ENCODE measurements around the gene PKDCC.
"Not testable (repeated sequence)": the region's sequence is repeated elsewhere in the genome, so short reads cannot be mapped to it uniquely, and the experiment has no call there.

PKDCC gene

DNA sequence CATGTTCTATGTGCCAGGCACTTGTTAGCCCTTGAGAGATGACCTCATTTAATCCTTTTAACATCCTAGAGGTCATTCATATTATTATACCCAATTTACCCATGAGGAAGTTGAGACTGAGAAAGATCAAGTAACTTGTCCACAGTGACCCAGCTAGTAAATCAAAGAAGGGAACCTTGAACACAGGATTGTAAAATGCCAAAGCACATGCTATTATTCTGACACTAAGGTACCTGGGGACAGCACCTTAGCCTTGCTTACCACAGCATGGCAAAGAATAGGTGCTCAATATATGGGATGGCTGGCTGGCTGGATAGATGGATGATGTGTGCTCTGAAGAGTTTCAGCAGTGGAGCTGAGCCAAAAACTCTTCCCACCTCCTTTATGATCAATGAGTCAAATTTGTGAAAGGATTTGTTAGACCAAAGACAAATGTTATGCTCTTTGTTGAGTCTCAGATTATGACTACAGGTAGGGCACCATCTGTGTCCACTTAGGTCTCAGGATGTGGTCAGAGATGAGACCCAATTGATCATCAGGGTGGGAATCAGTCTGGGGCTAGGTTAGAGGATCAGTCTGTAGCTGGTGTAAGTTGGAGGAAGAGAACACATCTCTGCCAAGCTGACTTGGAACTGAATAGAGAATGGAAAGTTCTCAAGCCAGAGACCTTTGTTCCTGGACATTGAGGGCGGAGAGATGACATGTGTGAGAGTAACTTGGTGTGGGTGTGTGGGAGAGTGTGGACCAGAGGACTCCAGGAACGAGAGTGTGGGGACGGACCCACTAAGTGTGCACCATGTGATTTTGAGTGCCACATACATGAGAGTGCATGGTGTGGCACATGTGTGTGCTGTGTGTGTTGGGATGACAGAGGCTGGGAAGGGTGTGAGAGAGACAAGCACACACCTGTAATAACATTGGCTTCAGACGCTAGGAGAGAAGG lies 16.3 kb upstream of the PKDCC start:
- DNase-seq, result no peak

DNA sequence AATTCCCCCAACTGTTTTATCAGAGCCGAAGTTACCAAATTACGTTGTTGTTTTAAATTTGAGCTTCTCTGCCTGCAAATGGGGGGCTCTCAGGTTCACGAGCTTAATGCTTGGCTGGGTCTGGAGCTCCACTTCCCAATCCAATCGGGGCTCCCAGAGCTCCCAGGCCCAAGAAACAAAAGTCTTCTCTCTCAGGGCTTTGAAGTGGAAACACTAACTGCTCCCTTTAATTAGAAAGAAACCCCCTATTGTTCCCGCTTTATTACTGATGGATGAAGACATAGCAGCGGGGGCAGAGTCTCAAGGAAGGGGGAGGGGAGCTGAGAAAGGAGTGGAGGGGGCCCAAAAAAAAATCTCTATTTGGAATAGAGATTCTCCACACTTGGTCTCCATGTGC lies 15.6 kb upstream of the PKDCC start:
- no peak for DNase-seq

DNA sequence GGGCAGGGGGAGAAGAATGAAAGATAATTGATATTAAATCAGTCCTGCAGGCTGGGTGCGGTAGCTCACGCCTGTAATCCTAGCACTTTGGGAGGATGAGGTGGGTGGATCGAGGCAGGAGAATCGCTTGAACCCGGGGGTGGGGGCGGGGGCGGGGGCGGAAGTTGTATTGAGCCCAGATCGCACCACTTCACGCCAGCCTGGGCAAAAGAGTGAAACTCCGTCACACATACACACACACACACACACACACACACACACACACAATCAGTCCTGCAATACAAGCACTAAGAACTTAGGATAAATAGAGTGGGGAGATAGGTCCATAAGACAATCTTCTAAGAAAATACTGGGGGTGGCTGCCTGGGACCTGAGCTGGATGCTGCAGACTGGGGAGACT lies 15.1 kb upstream of the PKDCC start:
- DNase-seq, result no peak

DNA sequence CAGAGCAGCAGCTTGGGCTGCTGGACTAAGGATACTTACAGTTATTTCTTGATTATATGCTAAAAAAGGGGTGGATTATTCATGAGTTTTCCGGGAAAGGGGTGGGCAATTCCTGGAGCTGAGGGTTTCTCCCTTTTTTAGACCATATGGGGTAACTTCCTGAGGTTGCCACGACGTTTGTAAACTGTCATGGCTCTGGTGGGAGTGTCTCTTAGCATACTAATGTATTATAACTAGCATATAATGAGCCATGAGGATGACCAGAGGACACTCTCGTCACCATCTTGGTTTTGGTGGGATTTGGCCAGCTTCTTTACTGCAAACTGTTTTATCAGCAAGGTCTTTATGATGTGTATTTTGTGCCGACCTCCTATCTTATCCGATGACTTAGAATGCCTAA lies 13.7 kb upstream of the PKDCC start:
- DNase-seq, result not testable (repeated sequence)

DNA sequence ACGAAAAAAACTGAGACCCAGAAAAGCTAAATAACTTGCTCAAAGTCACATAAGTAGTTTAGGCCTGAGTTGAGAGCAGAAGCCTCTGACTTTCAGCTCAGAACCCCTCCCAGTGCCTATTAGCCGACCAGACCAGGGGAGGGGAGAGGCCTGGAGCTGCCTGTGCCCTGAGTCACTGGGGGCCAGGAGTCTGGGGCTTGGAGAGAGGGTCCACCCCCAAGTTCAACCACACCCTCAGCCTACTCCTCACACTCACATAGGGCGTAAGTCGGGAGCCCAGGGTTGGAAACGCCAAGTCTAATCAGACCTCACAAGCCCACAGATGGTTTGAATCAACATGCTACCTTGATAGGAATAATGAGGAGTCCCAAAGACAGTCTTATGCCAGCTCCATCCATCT lies 12.6 kb upstream of the PKDCC start:
- peak; percentile 19 for DNase-seq

DNA sequence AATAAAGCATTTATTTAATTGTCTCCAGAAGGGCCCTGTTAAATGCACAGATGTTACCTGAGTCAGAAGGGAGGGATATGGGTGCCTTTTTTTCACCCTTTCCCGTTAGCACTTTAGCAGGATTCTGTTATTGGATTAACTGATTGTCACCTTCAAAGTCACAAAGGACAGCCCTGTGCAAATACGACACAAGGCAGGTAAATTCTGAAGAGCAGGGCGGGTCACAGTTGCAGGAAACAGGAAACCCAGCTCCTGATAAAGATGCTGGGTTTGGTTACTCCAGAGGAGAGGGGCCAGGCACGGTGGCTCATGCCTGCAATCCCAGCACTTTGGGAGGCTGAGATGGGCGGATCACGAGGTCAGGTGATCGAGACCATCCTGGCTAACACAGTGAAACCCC lies 11.4 kb upstream of the PKDCC start:
- no peak for DNase-seq

DNA sequence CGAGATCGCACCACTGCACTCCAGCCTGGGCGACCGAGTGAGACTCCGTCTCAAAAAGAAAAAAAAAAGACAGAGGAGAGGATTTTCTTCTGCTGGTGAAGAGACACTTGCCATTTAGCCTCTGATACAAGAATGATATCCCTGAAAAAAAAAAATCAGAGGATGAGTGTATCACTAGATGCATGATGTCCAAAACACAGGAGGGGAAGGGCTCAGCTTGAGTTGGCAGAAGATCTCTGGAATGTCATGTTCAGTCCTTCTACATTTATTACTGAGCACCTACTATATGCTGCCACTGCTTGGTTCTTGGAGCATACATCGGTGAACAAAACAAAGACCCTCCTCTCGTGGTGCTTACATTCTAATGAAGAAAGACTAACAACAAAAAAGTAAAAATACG lies 10.9 kb upstream of the PKDCC start:
- DNase-seq, result no peak

DNA sequence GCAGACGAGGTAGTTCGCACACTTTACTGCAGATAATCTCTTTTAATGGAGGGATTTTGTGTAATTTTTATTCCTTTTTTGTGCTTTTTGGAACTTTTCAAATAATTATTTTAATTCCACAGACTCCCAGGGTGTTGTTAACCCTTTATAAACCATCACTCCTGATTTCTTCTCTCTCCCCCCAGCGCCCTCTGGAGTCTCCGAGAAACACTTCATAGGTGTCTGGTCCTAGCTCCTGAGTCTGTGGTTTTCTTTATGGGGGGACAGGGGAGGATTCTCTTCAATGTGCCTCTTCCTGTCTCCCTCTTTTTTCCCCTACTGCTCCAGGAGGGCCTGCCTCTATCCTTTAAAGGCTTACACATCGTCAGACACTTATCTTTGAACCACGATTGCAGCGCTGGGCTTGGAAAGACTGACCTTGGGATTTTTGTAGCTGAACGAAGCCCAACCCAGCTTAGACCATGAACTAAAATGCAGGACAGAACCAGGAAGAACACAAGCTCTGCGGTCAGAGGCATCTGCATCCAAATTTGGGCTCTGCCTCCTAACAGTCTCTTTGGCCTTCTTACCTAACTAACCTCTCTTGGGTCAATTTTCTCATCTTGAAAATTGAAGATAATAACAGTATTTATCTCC lies 7.1 kb upstream of the PKDCC start:
- DNase-seq, result no peak

DNA sequence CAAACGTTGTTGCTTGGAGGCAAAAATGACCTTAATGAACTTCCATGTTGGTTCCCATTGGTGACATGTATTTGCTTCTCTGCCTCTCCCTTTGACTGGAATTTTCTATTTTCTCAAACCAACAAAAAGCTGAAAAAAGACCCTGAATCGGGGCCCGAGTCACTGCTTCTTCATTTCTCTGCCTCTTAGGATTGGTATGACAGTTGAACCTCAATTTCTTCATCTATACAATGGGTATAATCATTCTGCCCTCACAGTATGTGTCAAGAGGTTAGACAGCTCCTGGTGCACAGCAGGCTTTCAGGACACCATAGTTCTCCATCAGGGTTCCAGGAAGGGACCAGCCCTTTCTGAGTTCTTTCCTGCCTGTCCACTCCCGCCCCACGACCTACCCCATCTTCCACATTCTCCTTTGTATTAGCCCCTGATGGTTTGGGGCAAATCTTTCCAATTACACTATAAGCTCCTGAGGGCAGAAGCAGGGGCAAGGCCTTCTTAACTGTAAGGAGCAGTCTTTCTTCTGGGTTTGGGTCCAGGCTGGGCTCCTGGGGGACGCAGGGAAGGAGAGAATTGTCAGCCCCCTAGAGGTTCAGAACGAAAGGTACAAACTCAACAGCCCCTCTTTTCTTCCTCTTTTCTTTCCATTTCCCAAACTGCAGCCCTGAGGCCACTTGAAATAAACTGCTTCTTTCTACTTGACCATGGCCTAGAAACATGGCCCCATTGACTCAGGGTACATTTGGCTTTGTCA lies 6.3 kb upstream of the PKDCC start:
- no peak for DNase-seq

DNA sequence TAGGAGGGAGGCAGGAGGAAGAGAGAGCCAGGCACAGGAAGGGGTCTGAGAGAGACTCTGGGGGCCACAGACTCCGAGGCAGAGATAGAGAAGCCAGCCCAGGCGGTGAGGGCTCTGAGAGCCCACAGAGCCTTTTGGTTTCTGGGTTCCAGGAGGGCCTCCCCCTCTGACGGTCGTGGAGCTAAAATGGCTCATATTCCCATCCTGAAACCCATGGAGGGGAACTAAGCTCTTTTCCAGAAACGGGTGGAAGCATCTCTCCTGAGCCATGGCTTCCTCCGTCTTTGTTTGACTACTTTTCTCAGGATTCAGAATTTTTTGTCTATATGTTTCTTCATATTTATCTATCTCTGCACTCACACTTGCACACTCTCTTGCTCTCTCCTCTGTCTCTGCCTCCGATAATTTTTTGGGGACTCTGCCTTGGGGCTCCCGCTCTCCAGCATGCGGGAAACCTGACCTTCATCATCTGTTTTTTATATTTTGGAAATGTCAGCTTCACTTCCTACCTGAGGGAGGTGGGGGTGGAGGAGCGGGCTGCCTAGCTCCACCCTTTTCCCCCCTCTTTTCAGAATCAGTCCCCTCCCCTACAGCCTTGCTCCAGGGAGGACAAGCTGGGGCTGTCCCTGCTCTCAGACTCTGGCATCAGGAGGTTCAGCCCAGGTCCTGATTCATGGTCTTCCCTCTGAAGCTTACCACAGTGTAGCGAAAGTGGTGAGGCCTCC lies 5.0 kb upstream of the PKDCC start:
- peak; percentile 40 for DNase-seq

DNA sequence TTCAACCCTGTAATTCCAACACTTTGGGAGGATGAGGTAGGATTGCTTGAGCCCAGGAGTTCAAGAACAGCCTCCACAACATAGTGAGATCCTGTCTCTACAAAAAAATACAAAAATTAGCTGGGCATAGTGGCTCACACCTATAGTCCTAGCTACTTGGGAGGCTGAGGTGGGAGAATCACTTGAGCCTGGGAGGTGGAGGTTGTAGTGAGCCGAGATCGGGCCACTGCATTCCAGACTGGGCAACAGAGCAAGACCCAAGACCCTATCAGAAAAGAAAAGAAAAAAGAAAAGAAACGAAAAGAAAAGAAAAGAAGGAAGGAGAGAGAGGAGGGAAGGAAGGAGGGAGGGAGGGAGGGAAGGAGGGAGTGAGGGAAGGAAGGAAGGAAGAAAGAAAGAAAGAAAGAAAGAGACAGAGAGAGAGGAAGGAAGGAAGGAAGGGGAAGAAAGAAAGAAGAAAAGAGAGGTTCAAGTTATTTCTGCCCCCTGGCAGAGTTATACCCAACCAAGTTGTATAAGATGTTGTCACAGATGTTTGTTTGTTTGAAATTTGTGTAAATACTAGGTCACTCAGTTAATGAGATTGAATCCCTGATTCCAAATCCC lies 3.9 kb upstream of the PKDCC start:
- DNase-seq, result no peak

DNA sequence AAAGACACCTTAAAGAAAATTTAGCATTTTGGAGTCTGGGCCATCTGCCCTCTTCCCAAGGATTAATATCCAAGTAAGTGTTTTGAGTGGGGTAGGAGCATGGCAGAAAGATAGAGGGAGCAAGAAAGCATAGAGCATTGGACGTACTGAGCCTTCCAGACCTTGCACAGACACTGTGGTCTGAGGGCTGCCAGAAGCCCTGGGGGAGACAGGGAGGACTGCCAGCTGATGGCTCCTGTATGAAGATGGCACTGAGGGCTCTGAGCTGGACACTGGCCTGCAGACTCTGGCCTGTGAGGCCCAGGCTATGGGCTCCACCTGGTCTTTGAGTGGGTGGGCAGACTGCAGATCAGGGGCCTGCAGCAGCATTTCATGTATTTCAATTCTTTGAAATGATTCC lies 2.9 kb upstream of the PKDCC start:
- DNase-seq, result no peak

DNA sequence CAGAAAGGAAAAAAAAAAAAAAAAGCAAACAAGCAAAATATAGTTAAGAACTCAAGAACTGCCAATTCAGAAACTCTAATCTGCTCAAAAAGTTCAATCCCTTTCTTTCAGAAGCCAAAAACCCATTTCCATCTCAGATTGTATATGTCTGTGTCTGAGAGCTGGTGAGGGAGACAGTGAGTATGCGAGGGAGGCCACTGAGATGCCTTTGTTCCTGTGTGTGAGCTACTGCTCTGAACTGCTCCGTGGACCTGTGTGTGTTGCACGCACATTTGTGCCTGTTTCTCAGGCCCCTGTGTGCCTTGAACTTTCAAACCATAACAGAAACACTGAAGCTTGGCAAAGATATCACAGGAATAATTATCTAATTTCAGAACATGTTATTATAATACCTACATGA lies 2.5 kb upstream of the PKDCC start:
- DNase-seq, result no peak

DNA sequence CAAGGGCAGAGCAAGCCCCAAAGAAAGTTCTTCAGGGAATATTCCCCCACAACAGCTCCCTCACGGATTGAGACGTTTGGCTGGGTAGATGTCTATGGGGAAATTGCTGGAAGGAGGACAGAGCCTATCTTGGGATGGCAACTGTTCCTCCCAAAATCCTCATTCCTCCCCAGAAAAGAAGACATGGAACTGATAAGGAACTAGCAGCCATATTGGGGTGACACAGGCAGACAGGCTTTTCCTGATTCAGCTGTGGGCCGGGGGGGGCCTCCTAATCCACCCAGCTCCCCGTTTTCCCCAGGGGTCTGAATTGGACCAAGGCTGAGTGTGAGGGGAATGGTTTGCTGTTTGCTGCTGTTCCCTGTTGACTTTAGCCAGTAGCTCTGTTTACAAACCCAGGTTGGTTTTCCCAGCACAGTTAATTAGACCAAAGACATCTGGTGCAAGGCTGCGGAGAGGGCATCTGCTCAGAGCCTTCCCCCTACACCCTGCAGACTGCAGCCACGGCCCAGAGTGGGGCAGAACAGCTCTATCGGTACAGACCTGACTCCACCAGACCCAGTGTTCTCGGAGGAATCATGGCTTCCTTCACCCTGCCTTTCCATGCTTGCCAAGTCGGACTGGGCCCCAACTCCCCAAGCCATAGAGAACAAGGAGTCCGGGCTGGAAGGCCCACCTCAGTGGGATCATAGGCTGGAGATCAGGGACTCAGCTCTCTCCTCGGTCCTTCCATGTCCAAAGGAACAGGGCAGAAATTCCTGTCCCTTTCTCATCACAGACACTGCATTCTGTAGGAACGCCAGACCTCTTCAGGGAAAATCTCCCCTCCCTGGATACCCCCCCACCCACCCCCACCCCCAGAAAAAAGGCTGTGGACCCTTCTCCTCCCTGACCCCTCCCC lies 1.7 kb upstream of the PKDCC start:
- DNase-seq, result peak; percentile 33

DNA sequence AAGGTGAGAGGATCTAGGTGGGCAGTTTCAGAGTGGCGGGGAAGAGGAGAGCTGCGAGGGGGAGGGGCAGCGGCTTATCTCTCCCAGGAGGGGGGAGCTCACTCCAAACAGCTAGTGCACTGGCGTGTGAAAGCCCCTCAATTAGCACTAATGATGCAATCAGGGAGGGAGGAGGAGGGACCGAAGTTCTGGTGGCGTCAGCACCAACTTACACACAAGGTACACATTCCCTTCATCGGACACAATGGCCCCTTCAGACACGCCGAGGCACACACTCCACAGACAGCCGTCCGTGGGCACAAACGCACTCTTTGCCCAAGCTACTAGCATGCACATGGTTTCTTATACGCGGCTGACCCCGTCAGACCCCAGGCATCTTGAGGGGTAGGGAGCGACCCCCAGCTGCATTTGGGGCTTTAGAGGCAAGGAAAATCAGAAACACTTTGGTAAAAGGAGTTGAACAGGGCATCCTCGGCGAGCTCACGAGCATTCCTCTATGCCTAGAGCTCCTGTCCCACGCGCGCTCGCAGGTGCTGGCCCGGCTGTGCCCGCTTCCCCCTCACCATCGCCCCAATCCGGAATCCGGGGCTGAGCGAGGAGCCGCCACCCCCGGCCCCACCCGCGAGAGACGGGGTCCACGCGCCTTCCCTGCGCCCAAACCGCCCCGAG lies 868 bp upstream of the PKDCC start:
- DNase-seq, result peak; percentile 45

DNA sequence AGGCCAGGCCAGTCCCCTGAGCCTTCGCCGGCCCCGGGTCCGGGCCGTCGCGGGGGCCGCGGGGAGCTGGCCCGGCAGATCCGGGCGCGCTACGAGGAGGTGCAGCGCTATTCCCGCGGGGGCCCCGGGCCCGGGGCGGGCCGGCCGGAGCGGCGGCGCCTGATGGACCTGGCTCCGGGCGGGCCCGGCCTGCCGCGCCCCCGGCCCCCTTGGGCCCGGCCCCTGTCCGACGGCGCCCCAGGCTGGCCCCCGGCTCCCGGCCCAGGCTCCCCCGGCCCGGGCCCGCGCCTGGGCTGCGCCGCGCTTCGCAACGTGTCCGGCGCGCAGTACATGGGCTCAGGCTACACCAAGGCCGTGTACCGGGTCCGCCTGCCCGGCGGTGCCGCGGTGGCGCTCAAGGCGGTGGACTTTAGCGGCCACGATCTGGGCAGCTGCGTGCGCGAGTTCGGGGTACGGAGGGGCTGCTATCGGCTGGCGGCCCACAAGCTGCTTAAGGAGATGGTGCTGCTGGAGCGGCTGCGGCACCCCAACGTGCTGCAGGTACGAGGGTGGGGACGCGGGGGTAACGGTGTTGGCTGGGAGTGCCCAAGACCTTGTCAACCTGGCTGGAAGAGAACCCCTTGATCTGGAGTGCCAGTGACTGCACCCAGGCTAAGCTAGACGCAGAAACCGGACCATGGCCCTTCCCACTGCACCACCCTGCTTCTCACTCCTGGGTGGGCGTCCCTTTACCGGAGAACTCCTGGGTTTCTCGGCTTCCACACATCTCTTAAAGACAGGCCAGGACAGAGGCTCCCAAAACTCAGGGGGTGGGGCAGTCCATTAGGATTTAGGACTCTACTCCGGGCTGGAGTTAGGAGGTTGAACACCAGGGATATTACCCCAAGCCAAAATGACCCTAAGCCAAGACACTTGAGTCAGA lies 739 bp downstream of the PKDCC start:
- peak; percentile 52 for DNase-seq

DNA sequence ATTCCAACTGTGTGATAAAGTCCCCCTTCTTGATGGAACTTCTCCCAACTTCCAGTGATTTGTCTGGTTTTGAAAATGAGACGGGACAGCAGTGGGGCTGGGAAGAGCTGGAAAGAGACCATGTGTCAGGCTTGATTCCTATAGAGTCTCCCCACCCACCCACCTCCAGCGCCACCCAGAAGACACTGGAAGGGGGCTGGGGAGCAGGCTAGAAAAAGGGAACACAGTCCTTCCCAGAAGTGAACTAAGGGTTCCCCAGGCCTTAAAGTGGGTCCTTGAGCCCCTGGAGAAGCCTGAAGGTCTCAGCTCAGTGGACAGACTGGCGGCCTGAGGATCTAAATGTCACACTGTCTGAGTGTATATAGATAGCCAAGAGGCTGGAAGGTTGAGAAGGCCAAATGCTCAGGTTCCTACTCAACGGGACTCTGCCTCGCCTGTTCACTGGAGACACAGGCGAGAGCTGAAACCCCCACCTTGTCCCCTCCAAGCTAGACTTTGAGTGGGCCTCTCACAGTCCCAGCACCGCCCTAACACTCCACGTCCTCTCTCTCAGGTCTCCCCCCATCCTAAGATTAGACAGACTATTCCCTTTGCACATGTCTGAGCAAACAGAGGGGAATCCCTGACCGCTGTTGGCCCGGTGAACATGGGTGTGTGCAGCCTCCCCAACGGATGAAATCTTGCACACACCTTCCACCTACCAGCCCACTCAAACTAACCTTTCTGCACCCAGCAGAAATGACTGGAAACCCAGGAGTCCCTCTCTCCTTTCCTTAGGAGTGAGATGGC lies 1.6 kb downstream of the PKDCC start:
- DNase-seq, result no peak

DNA sequence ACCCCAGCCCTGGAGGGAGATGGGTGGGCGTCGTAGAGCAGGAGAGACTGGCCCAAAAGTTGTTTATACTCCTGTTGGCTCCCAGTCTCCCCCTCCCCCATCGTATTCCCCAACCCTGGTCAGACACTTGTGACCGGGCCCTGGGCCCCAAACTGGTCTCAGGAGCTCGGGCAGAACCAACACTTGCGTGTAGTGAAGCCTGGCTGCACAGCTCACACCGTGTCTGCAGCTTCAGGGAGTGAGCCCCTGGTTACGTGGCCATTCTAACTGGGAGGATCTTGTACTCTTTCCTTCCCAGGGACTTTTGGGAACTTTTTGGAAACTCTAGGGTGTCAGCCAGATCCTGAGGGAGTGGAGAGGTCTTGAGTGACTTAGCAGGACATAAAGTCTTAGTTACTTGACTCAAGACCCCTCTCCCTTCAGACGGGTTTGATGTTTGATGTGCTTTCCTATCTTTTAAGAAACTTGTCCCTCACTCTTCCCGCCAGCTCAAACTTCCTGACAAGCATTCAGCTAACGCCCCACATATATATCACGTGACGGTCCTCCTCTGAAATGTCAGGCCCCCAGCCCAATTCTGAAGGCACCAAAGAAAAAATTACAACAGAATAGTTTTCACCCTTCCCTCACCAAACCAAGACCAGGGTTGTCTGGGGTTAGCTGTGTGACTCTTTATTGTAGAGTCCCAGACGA lies 2.3 kb downstream of the PKDCC start:
- DNase-seq, result no peak

All from right hindlimb (tissue), 1 donor.